ENCODE measurements around the gene ACSL6. TPM values are rescaled to one million over a fixed set of nuclear protein-coding genes. Genes with fewer than 3 reads are reported as not detected.

Gene ACSL6
- polyA plus RNA-seq, 4 donors = 0.89 to 4.9 (median 2.7) TPM

DNA sequence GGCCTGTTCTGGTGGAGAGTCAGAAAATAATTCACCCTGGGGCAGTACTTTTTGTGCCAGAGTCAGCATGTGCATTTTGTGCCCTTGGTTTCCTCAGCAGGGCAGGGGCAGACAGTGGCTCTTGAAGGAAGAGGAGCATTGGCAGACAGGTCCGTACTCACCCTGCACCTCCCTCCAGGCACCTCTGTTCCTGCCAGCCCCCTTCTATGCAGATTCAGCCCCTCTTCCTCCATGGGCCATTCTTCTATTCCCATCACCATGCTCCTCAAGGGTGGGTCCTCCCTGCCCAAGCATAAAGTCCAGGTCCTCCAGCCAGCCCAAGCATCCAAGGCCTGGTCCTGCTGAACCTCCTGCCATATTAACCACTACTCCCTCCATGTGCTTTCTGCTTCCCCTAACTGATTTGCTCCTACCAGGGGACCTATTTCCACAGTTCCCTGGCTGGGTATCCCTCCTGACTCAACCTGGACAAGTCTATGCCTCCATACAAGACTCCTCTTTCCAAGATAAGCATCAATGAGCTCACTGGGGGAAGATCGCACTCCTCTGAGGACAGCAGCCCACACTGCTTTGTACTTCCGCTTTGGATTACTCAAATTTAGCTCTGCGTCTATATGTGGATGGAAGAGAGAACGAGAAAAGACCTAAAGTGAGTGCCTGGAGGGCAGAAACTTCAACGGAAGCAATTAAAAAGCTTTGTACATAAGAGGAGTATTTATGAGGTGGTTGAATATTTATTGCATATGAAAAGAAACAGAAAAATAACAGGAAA is 9.3 kb upstream of the ACSL6 start:
- no peaks in the 10 kb centered on the region for H3K4me1 ChIP-seq (ENCODE audit: control insufficient read depth in 3 of 3, insufficient read depth in 2 of 3, low read depth in 1 of 3, low read length in 2 of 3)
- FAIRE-seq = no peak
- peaks cover 0 to 21% (median 0%) of the 10 kb centered on the region in 3 donors for H3K27me3 ChIP-seq (ENCODE audit: control insufficient read depth in 3 of 3, insufficient read depth in 3 of 3, low read length in 3 of 3)
- no peaks in the 10 kb centered on the region for H3K9me3 ChIP-seq (ENCODE audit: control insufficient read depth in 2 of 2, insufficient read depth in 1 of 2, low read depth in 1 of 2, low read length in 1 of 2)
- H3K36me3 ChIP-seq (ENCODE audit: control insufficient read depth in 3 of 3, insufficient read depth in 2 of 3, low read depth in 1 of 3, low read length in 3 of 3) = no peaks in the 10 kb centered on the region
- H3K4me3 ChIP-seq (ENCODE audit: low read depth in 1 of 3, low read length in 3 of 3) = no peak overlapping the region
- H3K27ac ChIP-seq (ENCODE audit: low read depth in 1 of 3, low read length in 2 of 3) = no peak overlapping the region
- WGBS, 3 donors = 76 to 86% (median 83%) methylated on average over 6 of the region's 6 CpGs
- DNase-seq = no peak

DNA sequence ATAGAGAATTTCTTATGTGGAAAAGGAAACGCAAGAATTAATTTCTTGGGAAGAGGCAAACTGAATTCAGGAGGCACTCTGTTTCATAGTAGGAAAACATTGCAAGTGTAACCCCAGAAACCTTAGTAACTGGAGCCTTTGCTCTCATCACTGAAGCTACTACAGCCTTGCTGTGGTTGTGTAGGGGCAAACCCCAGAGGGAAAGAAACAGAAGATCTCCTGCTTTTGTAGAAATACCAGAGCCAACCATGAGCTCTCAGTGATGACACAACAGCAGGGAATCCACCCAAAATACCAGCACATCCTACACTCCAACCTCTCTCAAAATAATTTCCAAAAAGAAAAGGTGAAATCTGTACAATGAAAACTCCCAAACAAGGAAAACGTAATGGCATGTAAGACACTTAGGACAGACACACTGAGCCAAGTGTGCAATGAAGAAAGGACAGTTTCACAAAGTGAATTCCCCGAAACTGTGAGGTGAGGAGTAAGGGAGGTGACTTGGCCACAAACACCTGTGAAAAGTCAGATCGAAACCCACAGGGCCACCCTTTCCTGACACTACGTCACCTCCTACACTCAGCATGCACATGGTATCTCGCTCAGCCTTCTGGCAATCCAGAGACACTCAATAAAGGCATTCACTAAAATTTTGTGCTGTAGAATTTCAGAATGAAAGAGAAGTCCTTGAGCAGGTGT is 8.5 kb upstream of the ACSL6 start:
- peaks cover 0 to 21% (median 0%) of the 10 kb centered on the region in 3 donors for H3K27me3 ChIP-seq (ENCODE audit: control insufficient read depth in 3 of 3, insufficient read depth in 3 of 3, low read length in 3 of 3)
- WGBS, 3 donors = 76 to 80% (median 77%) methylated on average over 6 of the region's 6 CpGs
- no peak overlapping the region for H3K27ac ChIP-seq (ENCODE audit: low read depth in 1 of 3, low read length in 2 of 3)
- H3K9me3 ChIP-seq (ENCODE audit: control insufficient read depth in 2 of 2, insufficient read depth in 1 of 2, low read depth in 1 of 2, low read length in 1 of 2) = no peaks in the 10 kb centered on the region
- H3K4me1 ChIP-seq (ENCODE audit: control insufficient read depth in 3 of 3, insufficient read depth in 2 of 3, low read depth in 1 of 3, low read length in 2 of 3) = no peaks in the 10 kb centered on the region
- no peaks in the 10 kb centered on the region for H3K36me3 ChIP-seq (ENCODE audit: control insufficient read depth in 3 of 3, insufficient read depth in 2 of 3, low read depth in 1 of 3, low read length in 3 of 3)
- FAIRE-seq = no peak
- peak in 1 of 2 donors; percentile 52 for DNase-seq
- no peak overlapping the region for H3K4me3 ChIP-seq (ENCODE audit: low read depth in 1 of 3, low read length in 3 of 3)

DNA sequence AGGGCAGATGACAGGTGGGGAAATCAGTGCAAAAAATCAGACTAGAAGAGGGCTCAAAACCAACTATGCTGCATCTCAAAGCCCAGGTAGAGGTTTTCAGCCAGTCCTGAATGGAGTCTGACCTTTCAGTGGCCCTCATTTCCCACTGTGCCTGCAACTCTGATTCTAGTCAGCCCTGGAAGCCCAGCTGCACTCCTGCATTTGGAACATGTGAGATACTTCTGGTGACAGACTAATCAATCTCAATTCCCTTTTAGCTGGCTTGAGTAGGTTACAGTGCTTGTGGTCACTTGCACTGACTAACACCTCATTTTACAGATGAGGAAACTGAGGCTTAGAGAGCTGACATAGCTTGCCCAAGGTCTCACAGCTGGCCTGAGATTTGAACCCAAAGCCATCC is 7.9 kb upstream of the ACSL6 start:
- no peak overlapping the region for H3K4me3 ChIP-seq (ENCODE audit: low read depth in 1 of 3, low read length in 3 of 3)
- DNase-seq (no peak), FAIRE-seq (no peak)
- no peak overlapping the region for H3K27ac ChIP-seq (ENCODE audit: low read depth in 1 of 3, low read length in 2 of 3)
- peaks cover 0 to 21% (median 1%) of the 10 kb centered on the region in 3 donors for H3K27me3 ChIP-seq (ENCODE audit: control insufficient read depth in 3 of 3, insufficient read depth in 3 of 3, low read length in 3 of 3)
- no peaks in the 10 kb centered on the region for H3K36me3 ChIP-seq (ENCODE audit: control insufficient read depth in 3 of 3, insufficient read depth in 2 of 3, low read depth in 1 of 3, low read length in 3 of 3)
- H3K4me1 ChIP-seq (ENCODE audit: control insufficient read depth in 3 of 3, insufficient read depth in 2 of 3, low read depth in 1 of 3, low read length in 2 of 3) = no peaks in the 10 kb centered on the region
- H3K9me3 ChIP-seq (ENCODE audit: control insufficient read depth in 2 of 2, insufficient read depth in 1 of 2, low read depth in 1 of 2, low read length in 1 of 2) = no peaks in the 10 kb centered on the region

DNA sequence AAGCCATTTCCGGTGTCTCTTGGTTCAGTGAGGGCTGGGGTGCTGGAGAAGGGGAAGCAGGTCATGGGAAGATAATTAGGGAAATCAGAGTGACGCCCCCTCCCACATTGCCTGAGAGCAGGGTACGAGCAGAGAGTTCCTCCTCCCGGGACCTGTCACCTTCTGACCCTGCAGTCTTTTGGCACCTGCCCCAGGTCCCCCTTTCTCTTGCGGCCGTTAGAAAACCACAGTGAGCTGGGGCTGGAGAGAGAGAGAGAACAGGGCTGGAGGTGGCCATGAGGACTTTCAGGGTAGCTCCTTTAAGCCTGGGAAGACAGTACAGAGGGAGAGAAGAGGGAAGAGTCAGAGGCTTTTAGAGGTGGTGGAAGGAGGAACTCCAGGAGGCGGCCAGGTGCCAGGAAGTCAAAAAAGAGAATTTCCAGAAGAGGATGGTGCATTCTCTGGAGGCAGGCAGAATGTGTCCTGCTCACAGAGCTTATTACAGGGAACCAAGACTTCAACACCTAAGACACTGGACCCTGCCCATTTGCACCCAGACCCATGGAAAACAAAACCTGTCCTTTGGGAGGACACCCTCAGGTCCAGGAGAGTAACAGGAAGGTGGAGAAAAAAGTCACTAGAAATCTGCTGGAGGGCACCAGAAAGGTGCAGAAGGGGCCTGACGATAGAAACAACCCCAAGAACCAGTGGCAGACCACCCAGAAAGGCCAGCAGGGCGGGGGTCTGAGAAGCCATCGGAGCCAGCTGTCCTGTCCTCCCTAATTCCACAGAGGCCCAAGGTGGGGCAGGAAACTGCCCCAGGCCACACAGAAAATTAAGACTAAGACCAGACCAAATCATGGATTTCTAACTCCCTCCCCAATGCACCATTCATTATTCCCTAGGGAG is 6.5 kb upstream of the ACSL6 start:
- peaks cover 0 to 29% (median 1%) of the 10 kb centered on the region in 3 donors for H3K27me3 ChIP-seq (ENCODE audit: control insufficient read depth in 3 of 3, insufficient read depth in 3 of 3, low read length in 3 of 3)
- FAIRE-seq (no peak), DNase-seq (no peak)
- no peak overlapping the region for H3K4me3 ChIP-seq (ENCODE audit: low read depth in 1 of 3, low read length in 3 of 3)
- no peaks in the 10 kb centered on the region for H3K36me3 ChIP-seq (ENCODE audit: control insufficient read depth in 3 of 3, insufficient read depth in 2 of 3, low read depth in 1 of 3, low read length in 3 of 3)
- no peak overlapping the region for H3K27ac ChIP-seq (ENCODE audit: low read depth in 1 of 3, low read length in 2 of 3)
- H3K4me1 ChIP-seq (ENCODE audit: control insufficient read depth in 3 of 3, insufficient read depth in 2 of 3, low read depth in 1 of 3, low read length in 2 of 3) = no peaks in the 10 kb centered on the region
- no peaks in the 10 kb centered on the region for H3K9me3 ChIP-seq (ENCODE audit: control insufficient read depth in 2 of 2, insufficient read depth in 1 of 2, low read depth in 1 of 2, low read length in 1 of 2)
- 37 to 60% (median 48%) methylated on average over 10 of the region's 10 CpGs for WGBS, 3 donors

DNA sequence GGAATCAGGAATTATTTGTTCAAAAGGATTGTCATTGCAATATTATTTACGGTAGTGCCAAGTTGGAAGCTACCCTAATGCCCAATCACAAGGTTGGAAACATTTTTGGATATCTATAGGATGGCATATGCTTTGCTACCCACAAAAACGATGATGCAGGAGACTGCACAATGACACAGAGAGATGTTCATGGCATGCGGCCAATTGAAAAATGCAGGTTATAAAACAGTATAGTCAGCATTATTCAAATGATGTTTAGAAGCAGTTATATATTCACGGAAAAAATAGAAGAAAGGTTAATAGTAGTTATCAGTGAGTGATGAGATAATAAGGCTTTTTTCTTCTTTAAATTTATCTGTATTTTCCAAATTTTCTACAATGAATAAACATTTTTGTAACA is 5.9 kb upstream of the ACSL6 start:
- Histone ChIP-seq H3K9me3 (ENCODE audit: control insufficient read depth in 2 of 2, insufficient read depth in 1 of 2, low read depth in 1 of 2, low read length in 1 of 2) (no peaks in the 10 kb centered on the region), H3K27me3 (ENCODE audit: control insufficient read depth in 3 of 3, insufficient read depth in 3 of 3, low read length in 3 of 3) (peaks cover 0 to 34% (median 1%) of the 10 kb centered on the region in 3 donors), H3K4me3 (ENCODE audit: low read depth in 1 of 3, low read length in 3 of 3) (no peak overlapping the region), H3K27ac (ENCODE audit: low read depth in 1 of 3, low read length in 2 of 3) (no peak overlapping the region), H3K4me1 (ENCODE audit: control insufficient read depth in 3 of 3, insufficient read depth in 2 of 3, low read depth in 1 of 3, low read length in 2 of 3) (no peaks in the 10 kb centered on the region), H3K36me3 (ENCODE audit: control insufficient read depth in 3 of 3, insufficient read depth in 2 of 3, low read depth in 1 of 3, low read length in 3 of 3) (no peaks in the 10 kb centered on the region)
- FAIRE-seq (no peak), DNase-seq (no peak)
- WGBS, 3 donors = 22 to 30% (median 23%) methylated on average over 4 of the region's 4 CpGs

DNA sequence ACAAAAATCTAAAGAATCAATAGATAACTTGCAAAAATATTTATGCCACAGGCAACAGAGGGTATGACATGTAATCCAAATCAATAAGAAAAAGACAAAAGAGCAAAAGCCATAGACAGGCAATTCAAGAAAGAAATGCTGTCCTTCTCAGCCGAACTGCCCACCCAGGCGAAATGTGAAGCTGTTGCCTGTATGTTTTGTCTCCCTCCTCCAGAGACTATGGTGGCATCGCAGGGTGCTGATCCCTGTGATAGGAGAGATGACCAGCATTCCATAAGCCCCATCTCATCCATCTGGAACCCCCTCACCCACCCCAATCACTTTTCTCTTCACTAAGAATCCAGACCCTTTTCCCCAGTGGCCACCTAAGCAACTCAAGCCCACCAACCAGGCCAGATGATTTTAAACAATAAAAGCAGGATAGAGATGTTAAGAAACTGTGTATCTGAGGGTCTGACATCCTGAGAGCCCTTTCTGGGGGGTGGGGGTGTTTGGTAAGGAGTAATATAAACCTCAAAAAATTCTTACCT is 5.3 kb upstream of the ACSL6 start:
- no peak for DNase-seq
- Histone ChIP-seq H3K4me3 (ENCODE audit: low read depth in 1 of 3, low read length in 3 of 3) (no peak overlapping the region), H3K9me3 (ENCODE audit: control insufficient read depth in 2 of 2, insufficient read depth in 1 of 2, low read depth in 1 of 2, low read length in 1 of 2) (no peaks in the 10 kb centered on the region), H3K27me3 (ENCODE audit: control insufficient read depth in 3 of 3, insufficient read depth in 3 of 3, low read length in 3 of 3) (peaks cover 0 to 39% (median 1%) of the 10 kb centered on the region in 3 donors), H3K36me3 (ENCODE audit: control insufficient read depth in 3 of 3, insufficient read depth in 2 of 3, low read depth in 1 of 3, low read length in 3 of 3) (no peaks in the 10 kb centered on the region), H3K27ac (ENCODE audit: low read depth in 1 of 3, low read length in 2 of 3) (no peak overlapping the region), H3K4me1 (ENCODE audit: control insufficient read depth in 3 of 3, insufficient read depth in 2 of 3, low read depth in 1 of 3, low read length in 2 of 3) (no peaks in the 10 kb centered on the region)
- 85 to 93% (median 89%) methylated on average over 3 of the region's 3 CpGs for WGBS, 3 donors
- no peak for FAIRE-seq

DNA sequence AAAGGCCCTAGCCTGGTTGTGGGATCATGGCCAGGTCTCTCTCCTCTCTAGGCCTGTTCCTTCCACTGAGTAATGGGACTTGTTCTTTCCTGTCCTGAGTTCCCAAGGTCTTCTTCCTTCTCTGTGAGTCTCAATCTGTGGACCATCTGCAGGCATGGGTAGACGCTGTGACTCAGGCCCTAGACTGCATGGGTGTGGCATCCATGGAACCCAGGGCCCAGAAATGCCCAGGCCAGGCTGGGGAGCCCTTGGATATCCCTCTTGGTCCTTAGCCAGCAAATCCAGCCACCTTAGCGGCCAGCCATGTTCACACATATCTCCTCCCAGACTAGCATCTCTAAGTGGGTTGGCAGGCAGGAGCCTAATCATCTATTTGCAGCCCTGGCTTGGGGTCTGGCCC is 2.3 kb upstream of the ACSL6 start:
- no peaks in the 10 kb centered on the region for H3K36me3 ChIP-seq (ENCODE audit: control insufficient read depth in 3 of 3, insufficient read depth in 2 of 3, low read depth in 1 of 3, low read length in 3 of 3)
- peaks cover 0 to 45% (median 5%) of the 10 kb centered on the region in 3 donors for H3K27me3 ChIP-seq (ENCODE audit: control insufficient read depth in 3 of 3, insufficient read depth in 3 of 3, low read length in 3 of 3)
- no peak for DNase-seq
- H3K4me3 ChIP-seq (ENCODE audit: low read depth in 1 of 3, low read length in 3 of 3) = no peak overlapping the region
- FAIRE-seq = no peak
- no peaks in the 10 kb centered on the region for H3K9me3 ChIP-seq (ENCODE audit: control insufficient read depth in 2 of 2, insufficient read depth in 1 of 2, low read depth in 1 of 2, low read length in 1 of 2)
- WGBS, 3 donors = 74 to 93% (median 84%) methylated on average over 2 of the region's 2 CpGs
- H3K4me1 ChIP-seq (ENCODE audit: control insufficient read depth in 3 of 3, insufficient read depth in 2 of 3, low read depth in 1 of 3, low read length in 2 of 3) = peaks cover 0 to 4% (median 0%) of the 10 kb centered on the region in 3 donors
- no peak overlapping the region for H3K27ac ChIP-seq (ENCODE audit: low read depth in 1 of 3, low read length in 2 of 3)

Measured in small intestine (tissue), 7 donors.